MCF 10A (cell line): Measurements from ENCODE around the gene ERAS. TPM values are rescaled to one million over a fixed set of nuclear protein-coding genes. Genes with fewer than 3 reads are reported as not detected.

ENCODE experiments used
- Bru-seq: library from RNA; stranded (reverse); fragments of 400-500 nt; gene quantifications from one replicate; lab custom pipeline; 2021; lab: Mats Ljungman, UMichigan
- BruChase-seq, 2 experiments: library from RNA; stranded (reverse); fragments of 400-500 nt; gene quantifications; one replicate each; lab custom pipeline; 2021; lab: Mats Ljungman, UMichigan
- BruUV-seq: library from RNA; stranded (reverse); fragments of 400-500 nt; replicated peaks from 2 replicates; lab custom pipeline; 2021; lab: Mats Ljungman, UMichigan
- CTCF ChIA-PET: fragments of 300-600 bp; sonication (Branson Sonifier 250); formaldehyde crosslinking; extraction: SDS; loops from one replicate; lab custom pipeline; 2021; ENCODE audit warnings: antibody characterized with exemption, inconsistent platforms; lab: Yijun Ruan, JAX
- POLR2A ChIA-PET: fragments of 300-600, 350-650 bp; sonication (Branson Sonifier 250); formaldehyde crosslinking; extraction: SDS; loops from one replicate; lab custom pipeline; 2020; ENCODE audit warnings: antibody characterized with exemption, inconsistent platforms; lab: Yijun Ruan, JAX
- DNase-seq: peaks from one replicate; pipeline ENCODE4 v3.0.0-alpha.2; 2018; ENCODE audit not compliant: unreplicated experiment
- H3K27ac Mint-ChIP-seq: one replicate; pipeline ENCODE4 v1.8.0; 2022; ENCODE audit warnings: mild to moderate bottlenecking, low read depth, mixed read lengths; ENCODE audit not compliant: unreplicated experiment
- H3K27me3 Mint-ChIP-seq: one replicate; pipeline ENCODE4 v1.8.0; 2022; ENCODE audit warnings: mixed read lengths; ENCODE audit not compliant: insufficient read depth, unreplicated experiment
- H3K36me3 Mint-ChIP-seq: one replicate; pipeline ENCODE4 v1.8.0; 2022; ENCODE audit warnings: mild to moderate bottlenecking, moderate library complexity, mixed read lengths; ENCODE audit not compliant: insufficient read depth, unreplicated experiment
- H3K4me1 Mint-ChIP-seq: one replicate; pipeline ENCODE4 v1.8.0; 2022; ENCODE audit warnings: mixed read lengths; ENCODE audit not compliant: insufficient read depth, unreplicated experiment
- H3K4me3 Mint-ChIP-seq: one replicate; pipeline ENCODE4 v1.8.0; 2022; ENCODE audit warnings: mild to moderate bottlenecking, moderate library complexity, mixed read lengths; ENCODE audit not compliant: unreplicated experiment
- H3K9me3 Mint-ChIP-seq: one replicate; pipeline ENCODE4 v1.8.0; 2022; ENCODE audit warnings: mixed read lengths; ENCODE audit not compliant: unreplicated experiment
- CTCF ChIP-seq: fragments of 200-600 bp; IDR thresholded peaks from one replicate; pipeline ENCODE4 v1.8.0; 2022; ENCODE audit warnings: antibody characterized with exemption, mild to moderate bottlenecking; ENCODE audit not compliant: unreplicated experiment
- intact Hi-C: fragments of 100-400 bp; cut with micrococcal nuclease; formaldehyde crosslinking; loops from 2 replicates; pipeline ENCODE4 v1.14.1; 2022
- long read RNA-seq: library from polyadenylated mRNA; stranded (forward); transcript quantifications from one replicate; pipeline ENCODE4 v2.0.0, GENCODE V29; 2022
- total RNA-seq: library from RNA; stranded (reverse); gene quantifications from 2 replicates; pipeline ENCODE4 v1.2.3, GENCODE V29; 2022

ERAS gene, protein sequence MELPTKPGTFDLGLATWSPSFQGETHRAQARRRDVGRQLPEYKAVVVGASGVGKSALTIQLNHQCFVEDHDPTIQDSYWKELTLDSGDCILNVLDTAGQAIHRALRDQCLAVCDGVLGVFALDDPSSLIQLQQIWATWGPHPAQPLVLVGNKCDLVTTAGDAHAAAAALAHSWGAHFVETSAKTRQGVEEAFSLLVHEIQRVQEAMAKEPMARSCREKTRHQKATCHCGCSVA
- 0.25 TPM in 1 of 2 replicates, not detected in the other for total RNA-seq
- Bru-seq, nascent RNA, result percentile 31 among the genes with signal in this experiment
- percentile 43 among the genes with signal in this experiment for BruChase-seq, experiment 1, labeled RNA remaining after a 6-hour chase
- BruChase-seq, experiment 2, labeled RNA remaining after a 2-hour chase, result percentile 34 among the genes with signal in this experiment
- long read RNA-seq, result 0 reads

- H3K36me3 Mint-ChIP-seq, result peaks cover 18% of the 10 kb centered on the region
- no peak within 1 kb of the TSS for H3K4me3 Mint-ChIP-seq
- H3K27ac Mint-ChIP-seq, result no peak within 1 kb of the TSS
- CTCF ChIA-PET, result interaction anchor here (1.1 kb wide), 1 partner anchor 8 kb away, joined by 3 read pairs; no protein-coding TSS in a partner anchor
- no peaks in the 10 kb centered on the region for H3K9me3 Mint-ChIP-seq
- DNase-seq, result no peak
- BruUV-seq, result no TSS peak
- POLR2A ChIA-PET, result no interaction called here
- H3K4me1 Mint-ChIP-seq, result no peaks in the 10 kb centered on the region
- no peaks in the 10 kb centered on the region for H3K27me3 Mint-ChIP-seq
- TF ChIP-seq CTCF, result no peak
- intact Hi-C loops, result no loop called here
Measured at GRCh38 chrX:48826135-48826875, at the start of gene ERAS. Gene ERAS, plus strand, starts transcription at chrX:48826513. Its CDS starts 2,611 bp downstream, at chrX:48829124.

GRCh38 chrX:48776818-48777439 is 49.4 kb upstream of the ERAS start:
- Mint-ChIP-seq H3K36me3 (no peaks in the 10 kb centered on the region), H3K4me1 (no peaks in the 10 kb centered on the region), H3K27ac (no peak overlapping the region), H3K4me3 (no peak overlapping the region), H3K27me3 (peaks cover 21% of the 10 kb centered on the region), H3K9me3 (peaks cover 18% of the 10 kb centered on the region)
- TF ChIP-seq CTCF, result no peak
- no peak for DNase-seq
- intact Hi-C loops, result no loop called here
- POLR2A ChIA-PET, result no interaction called here
- no TSS peak for BruUV-seq
- CTCF ChIA-PET, result no interaction called here

GRCh38 chrX:48779399-48779798 is 46.9 kb upstream of the ERAS start:
- intact Hi-C loops, result no loop called here
- ChIA-PET POLR2A (interaction anchor here (0.7 to 1.4 kb wide), 2 partner anchors 10 to 1198 kb away, joined by 3 read pairs; no protein-coding TSS in a partner anchor), CTCF (no interaction called here)
- H3K9me3 Mint-ChIP-seq, result peaks cover 18% of the 10 kb centered on the region
- TF ChIP-seq CTCF, result no peak
- no peaks in the 10 kb centered on the region for H3K36me3 Mint-ChIP-seq
- DNase-seq, result no peak
- BruUV-seq, result no TSS peak
- no peak overlapping the region for H3K27ac Mint-ChIP-seq
- no peak overlapping the region for H3K4me3 Mint-ChIP-seq
- no peaks in the 10 kb centered on the region for H3K4me1 Mint-ChIP-seq
- H3K27me3 Mint-ChIP-seq, result peaks cover 21% of the 10 kb centered on the region

- ChIA-PET CTCF (interaction anchor here (0.7 kb wide), 1 partner anchor 51 kb away, joined by 3 read pairs; no protein-coding TSS in a partner anchor), POLR2A (no interaction called here)
- H3K36me3 Mint-ChIP-seq, result no peaks in the 10 kb centered on the region
- no TSS peak for BruUV-seq
- H3K27ac Mint-ChIP-seq, result no peak overlapping the region
- intact Hi-C loops, result no loop called here
- TF ChIP-seq CTCF, result no peak
- H3K9me3 Mint-ChIP-seq, result peaks cover 11% of the 10 kb centered on the region
- DNase-seq, result no peak
- H3K4me1 Mint-ChIP-seq, result no peaks in the 10 kb centered on the region
- H3K4me3 Mint-ChIP-seq, result no peak overlapping the region
- peaks cover 16% of the 10 kb centered on the region for H3K27me3 Mint-ChIP-seq
Measured at GRCh38 chrX:48781705-48782104, 44.6 kb upstream of the ERAS start.
